DOHH2 (cell line): ENCODE results near the gene PBX4.

Experiments
- EZH2phosphoT487 ChIP-seq: fragments of 200-600 bp; sonication (generic); IDR thresholded peaks from 2 replicates; pipeline ENCODE4 v1.6.1; 2017; ENCODE audit warnings: borderline replicate concordance, mild to moderate bottlenecking, antibody characterized with exemption, low read length, moderate library complexity, mixed read lengths
- TF ChIP-seq, protein P1 (sequence below): fragments of 200-600 bp; sonication (generic); IDR thresholded peaks from one replicate; pipeline ENCODE4 v1.5.1; 2014; ENCODE audit warnings: antibody characterized with exemption, mild to moderate bottlenecking, low read depth, low read length; ENCODE audit not compliant: poor library complexity, severe bottlenecking

DNA sequence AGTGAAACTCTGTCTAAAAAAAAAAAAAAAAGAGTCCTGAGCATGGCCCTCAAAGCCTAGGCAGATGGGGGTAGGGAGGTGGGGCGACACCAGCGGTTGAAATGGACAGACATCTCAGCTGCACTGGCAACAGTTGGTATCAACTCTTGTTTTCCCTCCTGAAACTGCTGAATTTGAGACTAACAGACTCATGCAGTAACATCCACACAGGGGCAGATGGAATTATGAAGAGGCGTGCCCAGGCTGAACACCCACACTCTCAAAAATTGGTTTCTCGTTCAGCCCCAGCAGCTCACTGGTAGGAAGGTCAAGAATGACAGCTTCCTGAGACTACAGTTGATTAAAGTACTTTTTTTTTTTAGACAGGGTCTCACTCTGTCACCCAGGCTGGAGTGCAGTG, 24.1 kb downstream of the PBX4 start:
- TF ChIP-seq, protein P1, sequence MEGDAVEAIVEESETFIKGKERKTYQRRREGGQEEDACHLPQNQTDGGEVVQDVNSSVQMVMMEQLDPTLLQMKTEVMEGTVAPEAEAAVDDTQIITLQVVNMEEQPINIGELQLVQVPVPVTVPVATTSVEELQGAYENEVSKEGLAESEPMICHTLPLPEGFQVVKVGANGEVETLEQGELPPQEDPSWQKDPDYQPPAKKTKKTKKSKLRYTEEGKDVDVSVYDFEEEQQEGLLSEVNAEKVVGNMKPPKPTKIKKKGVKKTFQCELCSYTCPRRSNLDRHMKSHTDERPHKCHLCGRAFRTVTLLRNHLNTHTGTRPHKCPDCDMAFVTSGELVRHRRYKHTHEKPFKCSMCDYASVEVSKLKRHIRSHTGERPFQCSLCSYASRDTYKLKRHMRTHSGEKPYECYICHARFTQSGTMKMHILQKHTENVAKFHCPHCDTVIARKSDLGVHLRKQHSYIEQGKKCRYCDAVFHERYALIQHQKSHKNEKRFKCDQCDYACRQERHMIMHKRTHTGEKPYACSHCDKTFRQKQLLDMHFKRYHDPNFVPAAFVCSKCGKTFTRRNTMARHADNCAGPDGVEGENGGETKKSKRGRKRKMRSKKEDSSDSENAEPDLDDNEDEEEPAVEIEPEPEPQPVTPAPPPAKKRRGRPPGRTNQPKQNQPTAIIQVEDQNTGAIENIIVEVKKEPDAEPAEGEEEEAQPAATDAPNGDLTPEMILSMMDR, result no peak
- TF ChIP-seq EZH2phosphoT487, result no peak
